GM19099 (cell line): ENCODE results near the gene XPA.
A peak's percentile ranks its signal among the peaks of the same experiment; 100 is the strongest.

Source experiments
- POLR2A ChIP-seq: IDR thresholded peaks from 3 replicates; pipeline ENCODE4 v1.6.1; 2011; ENCODE audit warnings: low read depth; ENCODE audit not compliant: insufficient read length; ENCODE audit errors: extremely low read depth

XPA gene

GRCh38 chr9:97635026-97635425 lies 62.1 kb downstream of the XPA start:
- no peak for TF ChIP-seq POLR2A

GRCh38 chr9:97633859-97634490 lies 63.2 kb downstream of the XPA start:
- TF ChIP-seq POLR2A, result no peak

GRCh38 chr9:97632985-97633858 lies 63.9 kb downstream of the XPA start, which contains the start of the genes NCBP1 and TSTD2:
NCBP1 (plus strand) TSS chr9:97633821; CDS start chr9:97633882, 61 bp downstream.
TSTD2 (minus strand) TSS chr9:97633368; CDS start chr9:97627562, 5,806 bp downstream.
- TF ChIP-seq POLR2A, result peak; percentile 92

GRCh38 chr9:97632248-97632984 lies 64.7 kb downstream of the XPA start:
- TF ChIP-seq POLR2A, result no peak

- TF ChIP-seq POLR2A, result no peak
These were observed 66.5 kb downstream of the XPA start for GRCh38 chr9:97630591-97630990.

GRCh38 chr9:97629156-97629555 lies 68.0 kb downstream of the XPA start:
- no peak for TF ChIP-seq POLR2A

- TF ChIP-seq POLR2A, result no peak
These were observed 68.5 kb downstream of the XPA start for GRCh38 chr9:97628668-97629067.

GRCh38 chr9:97627624-97628023 lies 69.5 kb downstream of the XPA start:
- TF ChIP-seq POLR2A, result no peak

- no peak for TF ChIP-seq POLR2A
These were observed 71.5 kb downstream of the XPA start for GRCh38 chr9:97625620-97626019.
